Right lobe of liver (tissue), 6 donors: ENCODE results near the gene PCP2. TPM values are rescaled to one million over a fixed set of nuclear protein-coding genes. Genes with fewer than 3 reads are reported as not detected.
A peak's percentile ranks its signal among the peaks of the same experiment; 100 is the strongest.

Experiments
- ATAC-seq, 4 donors: fragments of 200-7000 bp; cut with Tn5 transposase; one replicate each; pipeline ENCODE4 v1.9.1; 2020; ENCODE audit warnings: mild to moderate bottlenecking in 4 of 4, moderate library complexity in 4 of 4
- DNase-seq, 3 donors: peaks; one replicate each; pipeline ENCODE4 v3.0.0-alpha.2; 2020
- H3K27ac ChIP-seq, 3 donors: fragments of 200-600 bp; one replicate each; pipeline ENCODE4 v1.8.0; 2022
- H3K27me3 ChIP-seq, 2 donors: fragments of 200-600 bp; one replicate each; pipeline ENCODE4 v1.8.0; 2022
- H3K36me3 ChIP-seq, 4 donors: fragments of 200-600 bp; sonication (generic) in 1 of 4; one replicate each; pipeline versions ENCODE4 v1.5.1 to v1.8.0; 2017 to 2022; ENCODE audit warnings: control low read depth in 1 of 4
- H3K4me1 ChIP-seq, 4 donors: fragments of 200-600 bp; sonication (generic) in 1 of 4; one replicate each; pipeline versions ENCODE4 v1.5.1 to v1.8.0; 2017 to 2022; ENCODE audit warnings: control low read depth in 1 of 4
- H3K4me3 ChIP-seq, 3 donors: fragments of 200-600 bp; one replicate each; pipeline ENCODE4 v1.8.0; 2022
- H3K9me3 ChIP-seq, 4 donors: fragments of 200-600 bp; sonication (generic) in 1 of 4; one replicate each; pipeline versions ENCODE4 v1.5.1 to v1.8.0; 2017 to 2022; ENCODE audit warnings: control low read depth in 1 of 4
- POLR2A ChIP-seq: fragments of 450-650 bp; IDR thresholded peaks from one replicate; pipeline ENCODE4 v1.6.1; 2017; ENCODE audit warnings: antibody characterized with exemption, mild to moderate bottlenecking
- WGBS: methylation state at CpG from one replicate; pipeline ENCODE4 v1.1.6; 2018; ENCODE audit warnings: low coverage, low lambda C conversion rate; ENCODE audit not compliant: insufficient coverage; ENCODE audit errors: missing lambda C conversion rate; 5-methylcytosine and 5-hydroxymethylcytosine counted together
- intact Hi-C, 2 donors: fragments of 100-400 bp; cut with DNase I; formaldehyde crosslinking; loops; one replicate each; pipeline versions ENCODE4 v1.11.2 to v1.14.1; 2022
- total RNA-seq, 6 experiments: library from RNA; depleted of rRNA in 2 of 6; stranded (reverse); fragments of >200 nt in 2 of 6; fragmentation: NEBNext Ultra II Directional in 3 of 6; extraction: Animal tissue kit (Norgen Biotek cat#: 25700) in 3 of 6; gene quantifications; one replicate each; pipeline versions ENCODE4 v1.1.0 to v1.2.4, GENCODE V29; 2016 to 2023
- TF ChIP-seq, protein P1 (sequence below), 4 donors: fragments of 200-600 bp in 3 of 4; fragments of 450-650 bp in 1 of 4; IDR thresholded peaks; one replicate each; pipeline versions ENCODE4 v1.5.1 to v1.8.0; 2016 to 2022; ENCODE audit warnings: antibody characterized with exemption in 4 of 4, mild to moderate bottlenecking in 2 of 4
- donor health status: DM: no; HTN: yes; CAD: no.
- donor health status: DM: no; HTN: no; CAD: no.
- donor health status: DM: no; HTN: no; CAD: no.
- donor health status: DM: no; HTN: yes; CAD: no.
- donor health status: DM: no; HTN: yes; CAD: no.

The PCP2 gene
- total RNA-seq, 6 experiments from 2014 or later: 0.90 to 1.5 (median 0.95) TPM; not detected in 3

DNA sequence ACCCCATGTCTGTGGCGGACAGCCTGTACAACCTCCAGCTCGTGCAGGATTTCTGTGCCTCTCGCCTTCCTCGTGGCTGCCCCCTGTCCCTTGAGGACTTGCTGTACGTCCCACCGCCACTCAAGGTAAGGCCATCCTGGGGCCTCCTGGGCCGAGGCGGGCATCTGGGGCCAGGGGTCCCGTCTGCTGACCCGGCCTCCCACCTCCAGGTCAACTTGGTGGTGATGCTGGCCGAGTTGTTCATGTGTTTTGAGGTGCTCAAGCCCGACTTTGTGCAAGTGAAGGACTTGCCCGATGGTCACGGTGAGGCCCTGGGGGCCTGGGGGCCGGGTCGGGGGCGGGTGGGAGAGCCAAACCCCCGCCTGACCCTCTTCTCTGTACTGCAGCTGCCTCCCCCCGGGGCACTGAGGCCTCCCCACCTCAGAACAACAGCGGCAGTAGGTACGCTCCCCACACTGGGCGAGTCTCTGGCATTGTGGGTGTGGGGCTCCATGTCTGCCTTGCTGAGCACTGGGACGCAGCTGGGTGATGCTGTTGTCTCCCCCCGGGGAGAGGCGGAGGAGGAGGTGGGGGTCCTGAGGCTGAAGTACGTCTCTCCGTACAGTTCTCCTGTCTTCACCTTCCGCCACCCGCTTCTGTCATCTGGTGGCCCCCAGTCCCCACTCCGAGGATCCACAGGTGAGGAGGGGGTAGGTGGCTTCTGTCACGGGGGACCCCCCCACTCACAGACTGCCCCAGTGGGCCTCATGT is 22.9 kb downstream of the PCP2 start:
- TF ChIP-seq, protein P1, sequence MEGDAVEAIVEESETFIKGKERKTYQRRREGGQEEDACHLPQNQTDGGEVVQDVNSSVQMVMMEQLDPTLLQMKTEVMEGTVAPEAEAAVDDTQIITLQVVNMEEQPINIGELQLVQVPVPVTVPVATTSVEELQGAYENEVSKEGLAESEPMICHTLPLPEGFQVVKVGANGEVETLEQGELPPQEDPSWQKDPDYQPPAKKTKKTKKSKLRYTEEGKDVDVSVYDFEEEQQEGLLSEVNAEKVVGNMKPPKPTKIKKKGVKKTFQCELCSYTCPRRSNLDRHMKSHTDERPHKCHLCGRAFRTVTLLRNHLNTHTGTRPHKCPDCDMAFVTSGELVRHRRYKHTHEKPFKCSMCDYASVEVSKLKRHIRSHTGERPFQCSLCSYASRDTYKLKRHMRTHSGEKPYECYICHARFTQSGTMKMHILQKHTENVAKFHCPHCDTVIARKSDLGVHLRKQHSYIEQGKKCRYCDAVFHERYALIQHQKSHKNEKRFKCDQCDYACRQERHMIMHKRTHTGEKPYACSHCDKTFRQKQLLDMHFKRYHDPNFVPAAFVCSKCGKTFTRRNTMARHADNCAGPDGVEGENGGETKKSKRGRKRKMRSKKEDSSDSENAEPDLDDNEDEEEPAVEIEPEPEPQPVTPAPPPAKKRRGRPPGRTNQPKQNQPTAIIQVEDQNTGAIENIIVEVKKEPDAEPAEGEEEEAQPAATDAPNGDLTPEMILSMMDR (IDR thresholded peaks at IDR 0.05): no peak
- TF ChIP-seq POLR2A: no peak
- intact Hi-C loops: no loop called here
- no peak for ATAC-seq

DNA sequence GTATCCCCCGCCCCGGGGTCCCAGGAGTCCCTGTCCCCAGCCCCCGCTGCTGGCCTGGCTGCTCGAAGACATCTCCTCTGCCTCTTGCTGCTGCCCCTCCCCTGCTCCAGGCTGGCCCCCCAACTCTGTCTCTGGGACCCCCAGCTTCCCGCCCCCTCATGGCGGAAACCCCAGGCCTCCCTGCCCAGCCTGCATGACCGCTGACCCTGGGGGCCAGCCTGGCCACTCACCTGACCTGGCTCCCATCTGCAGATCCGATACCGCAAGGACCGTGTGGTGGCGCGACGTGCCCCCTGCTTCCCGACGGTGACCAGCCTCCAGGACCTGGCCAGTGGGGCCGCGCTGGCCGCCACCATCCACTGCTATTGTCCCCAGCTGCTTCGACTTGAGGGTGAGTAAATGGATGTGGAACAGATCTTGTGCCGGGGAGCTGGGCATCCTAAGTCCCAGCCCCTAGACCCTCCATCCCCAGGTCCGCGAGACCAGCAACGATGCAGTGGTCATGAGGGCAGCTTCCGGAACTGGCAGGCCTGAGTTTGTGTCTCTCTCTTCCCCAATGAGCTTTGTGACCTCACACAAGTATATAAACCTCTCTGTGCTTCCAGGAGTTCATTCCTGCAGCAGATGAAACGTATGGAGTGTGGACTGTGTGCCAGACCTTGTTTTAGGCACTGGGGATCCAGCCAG is 25.5 kb downstream of the PCP2 start:
- peaks cover 0 to 40% (median 11%) of the 10 kb centered on the region in 4 donors for H3K36me3 ChIP-seq

More for the DNA sequence above, 22.9 kb downstream of the PCP2 start:
- no peaks in the 10 kb centered on the region for H3K9me3 ChIP-seq
- H3K27ac ChIP-seq: no peak overlapping the region
- WGBS: 88% methylated on average over 5 of the region's 31 CpGs
- H3K27me3 ChIP-seq: no peaks in the 10 kb centered on the region
- no peak overlapping the region for H3K4me3 ChIP-seq
- peaks cover 0 to 43% (median 11%) of the 10 kb centered on the region in 4 donors for H3K36me3 ChIP-seq
- no peak for DNase-seq
- no peaks in the 10 kb centered on the region for H3K4me1 ChIP-seq

DNA sequence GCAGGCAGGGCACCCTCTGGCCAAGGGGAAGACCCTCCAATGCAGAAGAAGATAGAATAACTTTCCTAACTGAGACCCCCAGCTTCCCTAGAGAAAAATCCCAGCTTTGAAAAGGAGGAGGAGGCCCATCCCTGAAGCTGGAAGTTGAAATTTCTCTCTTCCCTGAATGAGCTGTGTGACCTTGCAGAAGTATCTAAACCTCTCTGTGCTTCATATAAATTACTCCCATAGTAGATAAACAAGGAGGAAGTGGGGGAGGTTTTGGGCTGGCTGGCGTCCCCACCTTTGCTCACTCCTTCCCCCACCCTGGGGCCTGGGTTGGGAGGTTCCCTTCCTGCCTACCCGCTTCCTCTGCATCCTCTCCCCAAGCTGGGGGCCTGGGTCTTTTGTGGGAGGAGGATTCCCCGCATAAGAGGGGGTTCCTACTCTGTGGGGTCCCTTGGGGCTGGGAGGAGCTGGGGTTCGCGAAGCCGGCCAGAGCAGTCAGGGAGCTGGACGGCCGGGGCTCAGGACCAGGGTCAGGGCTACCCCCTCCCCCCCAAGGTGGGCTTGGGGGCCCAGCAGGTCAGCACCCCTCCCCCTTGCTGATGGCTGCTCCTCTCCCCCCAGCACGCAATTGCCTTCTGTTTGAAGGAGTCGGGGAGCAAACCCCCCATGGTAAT is 26.2 kb downstream of the PCP2 start:
- DNase-seq (peak in 1 of 3 donors; percentile 45), ATAC-seq (no peak)
- Histone ChIP-seq H3K4me3 (no peak overlapping the region), H3K36me3 (peaks cover 0 to 37% (median 11%) of the 10 kb centered on the region in 4 donors), H3K9me3 (no peaks in the 10 kb centered on the region), H3K4me1 (peaks cover 0 to 9% (median 3%) of the 10 kb centered on the region in 4 donors), H3K27ac (no peak overlapping the region), H3K27me3 (no peaks in the 10 kb centered on the region)
- intact Hi-C loops: no loop called here
- TF ChIP-seq, protein P1 (IDR thresholded peaks at IDR 0.05): no peak
- TF ChIP-seq POLR2A: no peak
- WGBS: 81% methylated on average over 8 of the region's 10 CpGs

More for the DNA sequence above, 25.5 kb downstream of the PCP2 start:
- H3K27ac ChIP-seq: no peak overlapping the region
- intact Hi-C loops: no loop called here
- no peaks in the 10 kb centered on the region for H3K9me3 ChIP-seq
- no peak for DNase-seq
- TF ChIP-seq POLR2A: no peak
- TF ChIP-seq, protein P1 (IDR thresholded peaks at IDR 0.05): no peak
- no peaks in the 10 kb centered on the region for H3K27me3 ChIP-seq
- H3K4me1 ChIP-seq: peaks cover 0 to 3% (median 1%) of the 10 kb centered on the region in 4 donors
- no peak for ATAC-seq
- WGBS: 100% methylated on average over 4 of the region's 25 CpGs
- no peak overlapping the region for H3K4me3 ChIP-seq

DNA sequence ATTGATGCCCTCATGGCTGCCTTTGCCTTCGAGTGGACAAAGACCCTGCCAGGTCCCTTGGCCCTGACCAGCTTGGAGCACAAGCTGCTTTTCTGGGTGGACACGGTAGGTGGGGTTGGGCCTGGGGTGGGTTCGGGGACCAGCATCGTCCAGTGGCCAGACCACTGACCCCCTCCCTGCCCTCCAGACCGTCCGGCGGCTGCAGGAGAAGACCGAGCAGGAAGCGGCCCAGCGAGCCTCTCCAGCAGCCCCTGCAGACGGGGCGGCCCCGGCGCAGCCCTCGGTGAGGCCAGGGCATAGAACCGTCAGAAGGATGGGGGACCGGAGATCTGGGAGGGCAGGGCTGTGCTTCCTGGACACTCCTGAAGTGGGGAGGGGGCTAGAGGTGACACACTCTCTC is 27.2 kb downstream of the PCP2 start:
- Histone ChIP-seq H3K27me3 (no peaks in the 10 kb centered on the region), H3K4me1 (peaks cover 0 to 16% (median 3%) of the 10 kb centered on the region in 4 donors), H3K9me3 (no peaks in the 10 kb centered on the region), H3K27ac (no peak overlapping the region), H3K4me3 (no peak overlapping the region), H3K36me3 (peaks cover 0 to 28% (median 9%) of the 10 kb centered on the region in 4 donors)
- intact Hi-C loops: no loop called here
- no CpG with 5 or more reads among the region's 17 CpGs for WGBS
- DNase-seq (peak in 1 of 3 donors; percentile 15), ATAC-seq (no peak)
- no peak for TF ChIP-seq POLR2A
- TF ChIP-seq, protein P1 (IDR thresholded peaks at IDR 0.05): no peak
